Subcutaneous adipose tissue (tissue), 4 donors: ENCODE results near the gene TKT. TPM values are rescaled to one million over a fixed set of nuclear protein-coding genes. Genes with fewer than 3 reads are reported as not detected.

Experiments
- CTCF ChIP-seq: fragments of 450-650 bp; IDR thresholded peaks from one replicate; pipeline ENCODE4 v1.5.1; 2016; ENCODE audit warnings: low read depth, mild to moderate bottlenecking, control low read depth, antibody characterized with exemption, moderate library complexity
- total RNA-seq, 4 donors: library from RNA; depleted of rRNA; stranded (reverse); fragments of >200 nt; gene quantifications; one replicate each; pipeline ENCODE4 v1.1.0, GENCODE V29; 2016

The TKT gene
- total RNA-seq, 4 donors from 2014 or later = 146 to 529 (median 287) TPM

GRCh38 chr3:53235545-53235944 lies 20.3 kb downstream of the TKT start:
- no peak for TF ChIP-seq CTCF

GRCh38 chr3:53234841-53235232 lies 21.0 kb downstream of the TKT start:
- TF ChIP-seq CTCF = no peak

GRCh38 chr3:53234130-53234840 lies 21.5 kb downstream of the TKT start:
- TF ChIP-seq CTCF = no peak

- no peak for TF ChIP-seq CTCF
Measured at GRCh38 chr3:53232641-53233377, 23.0 kb downstream of the TKT start.

GRCh38 chr3:53231532-53232511 lies 24.0 kb downstream of the TKT start:
- TF ChIP-seq CTCF = no peak

- TF ChIP-seq CTCF = no peak
Measured at GRCh38 chr3:53230789-53231188, 25.0 kb downstream of the TKT start.
